CD4-positive, alpha-beta T cell (primary cell): ENCODE measurements around the gene RGS14. TPM values are rescaled to one million over a fixed set of nuclear protein-coding genes. Genes with fewer than 3 reads are reported as not detected.

Source experiments
- ATAC-seq: fragments of 200-7000 bp; cut with Tn5 transposase; one replicate; pipeline ENCODE4 v1.10.0; 2022; ENCODE audit warnings: mild to moderate bottlenecking; ENCODE audit not compliant: poor library complexity
- CTCF ChIA-PET: fragments of 350-600 bp; sonication (Branson Sonifier 250); formaldehyde crosslinking; loops from one replicate; lab custom pipeline; 2021; ENCODE audit warnings: antibody characterized with exemption, inconsistent platforms; lab: Charles Lee
- POLR2A ChIA-PET: fragments of 350-600 bp; sonication (Branson Sonifier 250); formaldehyde crosslinking; loops from one replicate; lab custom pipeline; 2021; ENCODE audit warnings: antibody characterized with exemption, inconsistent platforms; lab: Charles Lee
- DNase-seq, 14 experiments: peaks; one replicate each; pipeline ENCODE4 v3.0.0-alpha.2; 2013 to 2020; ENCODE audit warnings: mixed read lengths in 2 of 14
- H3K27ac ChIP-seq, 2 donors: one replicate each; pipeline versions ENCODE4 v1.5.1 to v1.7.0; 2013; ENCODE audit warnings: low read length in 2 of 2, low read depth in 1 of 2, mild to moderate bottlenecking in 1 of 2
- H3K27me3 ChIP-seq, 2 experiments: 1 replicate in 1 of 2; 2 replicates in 1 of 2; pipeline versions ENCODE4 v1.6.1 to v1.7.0; 2013; ENCODE audit warnings: low read length in 2 of 2, control low read depth in 1 of 2, mild to moderate bottlenecking in 1 of 2, moderate library complexity in 1 of 2; ENCODE audit not compliant: insufficient read depth in 2 of 2, control insufficient read depth in 1 of 2
- H3K36me3 ChIP-seq: one replicate; pipeline ENCODE4 v1.6.1; 2013; ENCODE audit warnings: low read length, control low read depth; ENCODE audit not compliant: insufficient read depth
- H3K4me1 ChIP-seq: one replicate; pipeline ENCODE4 v1.6.1; 2013; ENCODE audit warnings: low read length, control low read depth; ENCODE audit not compliant: insufficient read depth
- H3K4me3 ChIP-seq: one replicate; pipeline ENCODE4 v1.5.1; 2013; ENCODE audit warnings: mild to moderate bottlenecking, low read length, moderate library complexity
- H3K9me3 ChIP-seq, 2 experiments: 1 replicate in 1 of 2; 2 replicates in 1 of 2; pipeline versions ENCODE4 v1.6.1 to v1.7.0; 2013; ENCODE audit warnings: low read length in 2 of 2, mild to moderate bottlenecking in 2 of 2, control low read depth in 1 of 2, moderate library complexity in 1 of 2; ENCODE audit not compliant: control insufficient read depth in 1 of 2, insufficient read depth in 1 of 2
- H3K27ac Mint-ChIP-seq: one replicate; pipeline ENCODE4 v1.8.0; 2020; ENCODE audit warnings: mixed read lengths
- H3K27me3 Mint-ChIP-seq: one replicate; pipeline ENCODE4 v1.8.0; 2021; ENCODE audit warnings: mixed read lengths
- H3K36me3 Mint-ChIP-seq: one replicate; pipeline ENCODE4 v1.8.0; 2021; ENCODE audit warnings: low read depth, mixed read lengths
- H3K4me1 Mint-ChIP-seq: one replicate; pipeline ENCODE4 v1.8.0; 2021; ENCODE audit warnings: low read depth, mixed read lengths
- H3K4me3 Mint-ChIP-seq: one replicate; pipeline ENCODE4 v1.8.0; 2020; ENCODE audit warnings: mild to moderate bottlenecking, mixed read lengths
- H3K9me3 Mint-ChIP-seq: one replicate; pipeline ENCODE4 v1.8.0; 2020; ENCODE audit warnings: mixed read lengths
- intact Hi-C, 2 experiments: fragments of 100-400 bp; cut with DNase I in 1 of 2; cut with micrococcal nuclease in 1 of 2; formaldehyde crosslinking; loops; one replicate each; pipeline versions ENCODE4 v1.15.1 to v1.9.0; 2023 to 2025; cut with DNase I, micrococcal nuclease
- total RNA-seq, 174 experiments: library from RNA in 2 of 174; stranded (reverse) in 2 of 174; gene quantifications; one replicate each; pipeline ENCODE4 v1.2.3 and lab custom pipeline; 2021 to 2026
- TF ChIP-seq, protein P1 (sequence below): fragments of 200-600 bp; IDR thresholded peaks from one replicate; pipeline ENCODE4 v1.8.0; 2022; ENCODE audit warnings: antibody characterized with exemption, mild to moderate bottlenecking

Gene RGS14
- total RNA-seq, 2 experiments from 2014 or later, result 34.7 to 35.3 TPM

DNA sequence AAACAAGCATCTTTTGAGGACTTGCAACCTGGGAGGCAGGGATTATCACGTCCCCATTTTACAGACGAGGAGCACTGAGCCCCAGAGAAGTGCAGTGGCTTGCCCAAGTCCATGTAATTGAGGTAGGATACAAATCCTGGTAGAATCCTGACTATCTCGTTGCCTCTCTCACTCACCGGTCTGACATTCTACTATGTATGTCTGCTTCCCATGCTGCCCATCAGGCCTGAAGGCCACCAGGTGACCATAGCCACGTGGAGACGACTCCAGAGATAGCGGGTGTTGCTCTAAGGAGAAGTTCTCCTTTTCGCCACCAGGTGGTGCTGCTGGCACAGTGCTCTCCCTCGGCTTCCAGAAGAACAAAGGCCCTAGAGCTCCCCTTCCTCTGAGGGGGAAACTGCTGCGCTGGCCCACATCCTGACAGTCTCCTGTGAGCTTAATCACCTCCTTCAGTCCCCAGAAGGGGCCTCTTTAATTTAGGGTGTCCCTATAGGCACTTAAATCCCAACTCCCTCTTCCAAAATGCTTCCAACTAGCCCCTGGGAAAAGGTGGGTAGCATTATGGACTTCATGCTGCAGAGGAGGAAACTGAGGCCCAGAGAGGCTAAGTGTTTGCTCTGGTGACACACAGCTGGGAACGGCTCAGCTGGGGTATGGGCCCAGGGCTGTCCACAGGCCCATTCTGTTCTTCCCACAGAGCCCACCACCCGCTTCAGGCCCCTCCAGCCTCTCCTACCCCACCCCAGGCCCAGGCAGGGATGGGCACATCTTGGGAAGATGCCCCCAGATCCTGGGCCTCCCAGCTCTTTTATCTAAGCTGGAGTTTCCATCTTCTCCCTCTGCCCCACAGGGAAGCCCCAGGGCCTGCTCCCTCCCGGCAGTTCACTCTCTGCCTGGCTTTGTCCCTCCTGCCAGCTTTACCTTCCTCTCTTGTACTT, 32.9 kb downstream of the RGS14 start:
- ATAC-seq, result peak; percentile 76
- Histone ChIP-seq H3K4me1 (peaks cover 59% of the 10 kb centered on the region), H3K27me3 (no peaks in the 10 kb centered on the region), H3K9me3 (no peaks in the 10 kb centered on the region), H3K27ac (peak overlapping the region; percentile 29 to 72), H3K4me3 (no peak overlapping the region), H3K36me3 (no peaks in the 10 kb centered on the region)
- intact Hi-C loops, result loop anchor here (1.0 to 10.0 kb wide), 6 partner anchors 12 to 674 kb away; no protein-coding TSS in a partner anchor
- Mint-ChIP-seq H3K9me3 (no peaks in the 10 kb centered on the region), H3K36me3 (no peaks in the 10 kb centered on the region), H3K27ac (peak overlapping the region; percentile 80), H3K4me1 (peaks cover 35% of the 10 kb centered on the region), H3K27me3 (no peaks in the 10 kb centered on the region), H3K4me3 (peak overlapping the region; percentile 52)
- CTCF ChIA-PET, result interaction anchor here (0.5 to 6.1 kb wide), 39 partner anchors 9 to 936 kb away, joined by 3 to 136 read pairs (median 4); partner anchors contain the start of genes LMAN2, PDLIM7 and PRR7
- TF ChIP-seq, protein P1, sequence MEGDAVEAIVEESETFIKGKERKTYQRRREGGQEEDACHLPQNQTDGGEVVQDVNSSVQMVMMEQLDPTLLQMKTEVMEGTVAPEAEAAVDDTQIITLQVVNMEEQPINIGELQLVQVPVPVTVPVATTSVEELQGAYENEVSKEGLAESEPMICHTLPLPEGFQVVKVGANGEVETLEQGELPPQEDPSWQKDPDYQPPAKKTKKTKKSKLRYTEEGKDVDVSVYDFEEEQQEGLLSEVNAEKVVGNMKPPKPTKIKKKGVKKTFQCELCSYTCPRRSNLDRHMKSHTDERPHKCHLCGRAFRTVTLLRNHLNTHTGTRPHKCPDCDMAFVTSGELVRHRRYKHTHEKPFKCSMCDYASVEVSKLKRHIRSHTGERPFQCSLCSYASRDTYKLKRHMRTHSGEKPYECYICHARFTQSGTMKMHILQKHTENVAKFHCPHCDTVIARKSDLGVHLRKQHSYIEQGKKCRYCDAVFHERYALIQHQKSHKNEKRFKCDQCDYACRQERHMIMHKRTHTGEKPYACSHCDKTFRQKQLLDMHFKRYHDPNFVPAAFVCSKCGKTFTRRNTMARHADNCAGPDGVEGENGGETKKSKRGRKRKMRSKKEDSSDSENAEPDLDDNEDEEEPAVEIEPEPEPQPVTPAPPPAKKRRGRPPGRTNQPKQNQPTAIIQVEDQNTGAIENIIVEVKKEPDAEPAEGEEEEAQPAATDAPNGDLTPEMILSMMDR, result peak; percentile 95
- POLR2A ChIA-PET, result interaction anchor here (0.5 to 3.7 kb wide), 30 partner anchors 12 to 256 kb away, joined by 3 to 75 read pairs (median 4); partner anchors contain the start of genes GRK6, LMAN2, PDLIM7 and PRR7
- DNase-seq, result peak; percentile 80 to 94 (median 84)

DNA sequence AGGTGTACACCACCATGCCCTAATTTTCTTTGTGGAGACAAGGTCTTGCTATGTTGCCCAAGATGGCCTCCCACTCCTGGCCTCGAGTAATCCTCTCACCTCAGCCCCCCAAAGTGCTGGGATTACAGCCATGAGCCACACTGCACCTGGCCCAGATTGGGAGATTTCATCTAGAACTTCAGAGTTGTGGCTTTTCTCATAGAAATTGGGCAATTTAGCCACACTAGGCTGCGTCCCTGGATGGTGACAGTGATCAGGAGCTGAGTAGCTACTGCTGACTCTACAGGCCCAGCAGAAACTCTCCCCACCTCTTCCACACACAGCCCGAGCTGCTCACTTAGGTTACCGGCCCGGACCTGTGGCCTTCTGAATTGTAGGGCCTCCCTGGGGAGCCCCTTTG, 35.0 kb downstream of the RGS14 start:
- H3K27ac ChIP-seq, result no peak overlapping the region
- Mint-ChIP-seq H3K4me3 (no peak overlapping the region), H3K27ac (no peak overlapping the region), H3K36me3 (no peaks in the 10 kb centered on the region), H3K27me3 (no peaks in the 10 kb centered on the region), H3K4me1 (peaks cover 35% of the 10 kb centered on the region), H3K9me3 (no peaks in the 10 kb centered on the region)
- H3K27me3 ChIP-seq, result no peaks in the 10 kb centered on the region
- peaks cover 39% of the 10 kb centered on the region for H3K4me1 ChIP-seq
- CTCF ChIA-PET, result interaction anchor here (6.0 to 6.1 kb wide), 2 partner anchors 11 to 62 kb away, joined by 115 to 136 read pairs; no protein-coding TSS in a partner anchor
- no peak overlapping the region for H3K4me3 ChIP-seq
- no peak for ATAC-seq
- DNase-seq, result no peak
- no peaks in the 10 kb centered on the region for H3K9me3 ChIP-seq
- H3K36me3 ChIP-seq, result no peaks in the 10 kb centered on the region
- POLR2A ChIA-PET, result no interaction called here
- TF ChIP-seq, protein P1, result no peak
- intact Hi-C loops, result loop anchor here in 1 of 2 experiments (10.0 kb wide), 1 partner anchor 672 kb away; no protein-coding TSS in a partner anchor

DNA sequence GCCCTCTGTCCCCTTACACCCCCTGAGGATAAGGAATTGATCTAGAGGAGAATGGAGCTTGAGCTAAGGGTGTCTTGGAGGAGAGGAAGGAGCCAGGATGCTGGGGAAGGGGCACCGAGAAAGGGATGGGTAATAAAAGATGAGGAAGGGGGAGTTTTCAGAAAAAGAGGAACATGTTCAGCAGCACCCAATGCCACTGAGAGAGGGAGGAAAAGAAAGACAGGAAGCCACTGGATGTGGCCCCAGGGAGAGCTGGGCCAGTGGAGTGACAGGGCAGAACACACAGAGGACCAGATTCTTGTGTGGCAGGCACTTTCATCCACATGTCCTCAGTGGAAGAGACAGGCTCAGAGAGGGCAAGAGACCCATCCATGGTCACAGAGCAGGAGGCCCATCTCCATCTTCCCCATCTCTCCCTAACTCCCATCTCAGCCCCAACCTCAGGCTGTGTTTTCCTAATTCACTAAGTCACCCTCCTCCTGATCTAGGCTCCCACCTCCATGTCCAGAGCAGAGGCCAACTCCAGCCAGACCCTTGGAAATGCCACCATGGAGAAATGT, 35.6 kb downstream of the RGS14 start:
- ATAC-seq (no peak), DNase-seq (peak in 1 of 14 experiments; percentile 20)
- Histone ChIP-seq H3K4me1 (peaks cover 33% of the 10 kb centered on the region), H3K4me3 (no peak overlapping the region), H3K9me3 (no peaks in the 10 kb centered on the region), H3K36me3 (no peaks in the 10 kb centered on the region), H3K27me3 (no peaks in the 10 kb centered on the region), H3K27ac (no peak overlapping the region)
- ChIA-PET POLR2A (no interaction called here), CTCF (interaction anchor here (6.0 to 6.1 kb wide), 2 partner anchors 10 to 62 kb away, joined by 115 to 136 read pairs; no protein-coding TSS in a partner anchor)
- peaks cover 32% of the 10 kb centered on the region for H3K4me1 Mint-ChIP-seq
- H3K27me3 Mint-ChIP-seq, result no peaks in the 10 kb centered on the region
- no peaks in the 10 kb centered on the region for H3K36me3 Mint-ChIP-seq
- no peaks in the 10 kb centered on the region for H3K9me3 Mint-ChIP-seq
- TF ChIP-seq, protein P1, result no peak
- no peak overlapping the region for H3K4me3 Mint-ChIP-seq
- H3K27ac Mint-ChIP-seq, result no peak overlapping the region
- intact Hi-C loops, result loop anchor here in 1 of 2 experiments (10.0 kb wide), 1 partner anchor 672 kb away; no protein-coding TSS in a partner anchor
